ENCODE data around the gene SLC5A2.

DNA sequence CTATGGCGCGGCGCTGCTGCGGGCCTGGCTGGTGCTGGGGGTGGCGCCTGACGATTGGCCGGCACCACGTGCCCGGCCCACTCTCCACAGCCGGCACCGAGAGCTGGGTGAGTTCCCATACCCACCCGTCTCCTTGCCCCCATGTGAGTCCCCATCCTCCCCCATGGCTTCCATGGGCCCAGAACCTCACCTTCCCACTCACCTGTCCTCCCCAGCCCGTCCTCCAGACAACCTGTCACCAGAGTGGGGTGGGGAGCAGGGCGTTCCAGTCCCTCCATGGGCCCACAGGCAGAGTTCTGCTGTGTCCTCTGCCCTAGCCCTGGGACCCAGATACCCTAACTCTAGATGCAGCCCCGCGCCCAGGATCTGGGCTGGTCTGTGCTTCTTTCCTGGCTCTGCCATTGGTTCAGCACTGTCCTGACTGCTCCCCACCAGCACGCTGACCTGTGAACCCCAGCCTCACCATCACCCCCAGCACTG is 18.1 kb upstream of the SLC5A2 start:
- TF ChIP-seq FOXP2 (optimal IDR thresholded peaks at IDR 0.05; ENCODE audit: borderline replicate concordance, extremely low read depth, extremely low read length, insufficient read depth) (no peak), POLR2AphosphoS5 (IDR thresholded peaks at IDR 0.05; ENCODE audit: low read depth, low read length) (no peak), SIN3A (IDR thresholded peaks at IDR 0.05; ENCODE audit: borderline replicate concordance, insufficient read depth, low read length) (no peak)
- TF ChIP-seq, protein P1, sequence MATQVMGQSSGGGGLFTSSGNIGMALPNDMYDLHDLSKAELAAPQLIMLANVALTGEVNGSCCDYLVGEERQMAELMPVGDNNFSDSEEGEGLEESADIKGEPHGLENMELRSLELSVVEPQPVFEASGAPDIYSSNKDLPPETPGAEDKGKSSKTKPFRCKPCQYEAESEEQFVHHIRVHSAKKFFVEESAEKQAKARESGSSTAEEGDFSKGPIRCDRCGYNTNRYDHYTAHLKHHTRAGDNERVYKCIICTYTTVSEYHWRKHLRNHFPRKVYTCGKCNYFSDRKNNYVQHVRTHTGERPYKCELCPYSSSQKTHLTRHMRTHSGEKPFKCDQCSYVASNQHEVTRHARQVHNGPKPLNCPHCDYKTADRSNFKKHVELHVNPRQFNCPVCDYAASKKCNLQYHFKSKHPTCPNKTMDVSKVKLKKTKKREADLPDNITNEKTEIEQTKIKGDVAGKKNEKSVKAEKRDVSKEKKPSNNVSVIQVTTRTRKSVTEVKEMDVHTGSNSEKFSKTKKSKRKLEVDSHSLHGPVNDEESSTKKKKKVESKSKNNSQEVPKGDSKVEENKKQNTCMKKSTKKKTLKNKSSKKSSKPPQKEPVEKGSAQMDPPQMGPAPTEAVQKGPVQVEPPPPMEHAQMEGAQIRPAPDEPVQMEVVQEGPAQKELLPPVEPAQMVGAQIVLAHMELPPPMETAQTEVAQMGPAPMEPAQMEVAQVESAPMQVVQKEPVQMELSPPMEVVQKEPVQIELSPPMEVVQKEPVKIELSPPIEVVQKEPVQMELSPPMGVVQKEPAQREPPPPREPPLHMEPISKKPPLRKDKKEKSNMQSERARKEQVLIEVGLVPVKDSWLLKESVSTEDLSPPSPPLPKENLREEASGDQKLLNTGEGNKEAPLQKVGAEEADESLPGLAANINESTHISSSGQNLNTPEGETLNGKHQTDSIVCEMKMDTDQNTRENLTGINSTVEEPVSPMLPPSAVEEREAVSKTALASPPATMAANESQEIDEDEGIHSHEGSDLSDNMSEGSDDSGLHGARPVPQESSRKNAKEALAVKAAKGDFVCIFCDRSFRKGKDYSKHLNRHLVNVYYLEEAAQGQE (IDR thresholded peaks at IDR 0.05; ENCODE audit: insufficient read depth in 1 of 2, low read depth in 2 of 2, low read length in 2 of 2), result no peak

Data from PFSK-1 (cell line).